K562 (cell line): ENCODE measurements around the gene RCOR3. TPM values are rescaled to one million over a fixed set of nuclear protein-coding genes. Genes with fewer than 3 reads are reported as not detected.

ENCODE experiments used
- ATAC-seq: fragments of 200-7000 bp; cut with Tn5 transposase; 3 replicates; pipeline ENCODE4 v1.9.1; 2020; ENCODE audit warnings: moderate library complexity
- BruUV-seq: library from RNA; stranded (reverse); fragments of 400-500 nt; replicated peaks from 2 replicates; lab custom pipeline; 2021; lab: Mats Ljungman, UMichigan
- CTCF ChIA-PET: fragments of 300-600 bp; formaldehyde crosslinking; extraction: SDS; loops from one replicate; lab custom pipeline; 2021; ENCODE audit warnings: low intra/inter-chr PET ratio; lab: Yijun Ruan, JAX
- POLR2A ChIA-PET: fragments of 300-600, 350-650 bp; sonication (Branson Sonifier 250); formaldehyde crosslinking; extraction: SDS; loops from one replicate; lab custom pipeline; 2021; ENCODE audit warnings: antibody characterized with exemption, inconsistent platforms; lab: Yijun Ruan, JAX
- DNase-seq, 4 experiments: peaks; one replicate each; pipeline versions ENCODE4 v3.0.0 to v3.0.0-alpha.2; 2011 to 2018; ENCODE audit warnings: low spot score in 3 of 4, mixed read lengths in 3 of 4; ENCODE audit errors: extremely low read depth in 1 of 4
- FAIRE-seq: peaks from 2 replicates; lab custom pipeline; 2011; peaks lifted over from hg19 to GRCh38; lab: Jason Lieb, UNC
- H2AFZ ChIP-seq: 2 replicates; pipeline ENCODE4 v1.6.0; 2011; ENCODE audit warnings: low read depth, low read length, control low read depth, inconsistent platforms
- H3K27ac ChIP-seq: fragments of 200-600 bp; 3 replicates; pipeline ENCODE4 v1.8.0; 2011; ENCODE audit warnings: low read depth, mild to moderate bottlenecking, control low read depth, inconsistent platforms, low read length, moderate library complexity, mixed read lengths; ENCODE audit errors: extremely low read depth
- H3K27me3 ChIP-seq, 2 experiments: fragments of 300-600 bp in 1 of 2; 2 replicates in 1 of 2; 3 replicates in 1 of 2; pipeline versions ENCODE4 v1.6.0 to v1.8.0; 2011; ENCODE audit warnings: inconsistent platforms in 2 of 2, low read length in 2 of 2, mild to moderate bottlenecking in 1 of 2, mixed read lengths in 1 of 2, moderate library complexity in 1 of 2; ENCODE audit not compliant: control insufficient read depth in 2 of 2, insufficient read depth in 2 of 2
- H3K36me3 ChIP-seq: fragments of 300-600 bp; 3 replicates; pipeline ENCODE4 v1.8.0; 2011; ENCODE audit warnings: mild to moderate bottlenecking, low read length, inconsistent platforms; ENCODE audit not compliant: control insufficient read depth, insufficient read depth
- H3K4me1 ChIP-seq, 2 experiments: fragments of 200-600 bp in 1 of 2; replicated peaks in 1 of 2; 2 replicates in 1 of 2; 3 replicates in 1 of 2; pipeline versions ENCODE4 v1.5.1 to v1.8.0; 2011; ENCODE audit warnings: inconsistent platforms in 2 of 2, low read length in 2 of 2, mild to moderate bottlenecking in 1 of 2, mixed read lengths in 1 of 2, moderate library complexity in 1 of 2; ENCODE audit not compliant: control insufficient read depth in 2 of 2, insufficient read depth in 2 of 2
- H3K4me2 ChIP-seq: 2 replicates; pipeline ENCODE4 v1.6.1; 2011; ENCODE audit warnings: low read length, control low read depth, inconsistent platforms, mixed read lengths; ENCODE audit not compliant: insufficient read depth
- H3K4me3 ChIP-seq: fragments of 200-600 bp; sonication (generic), shearing (Covaris generic); 2 replicates; pipeline ENCODE4 v1.5.1; 2016; ENCODE audit warnings: control low read depth, inconsistent platforms
- H3K79me2 ChIP-seq: fragments of 200-600 bp; 3 replicates; pipeline ENCODE4 v1.8.0; 2011; ENCODE audit warnings: low read length, inconsistent platforms; ENCODE audit not compliant: control insufficient read depth, insufficient read depth
- H3K9ac ChIP-seq, 2 experiments: 2 replicates each; pipeline versions ENCODE4 v1.6.0 to v1.6.1; 2011; ENCODE audit warnings: low read depth in 2 of 2, low read length in 2 of 2, control low read depth in 1 of 2, inconsistent platforms in 1 of 2, mild to moderate bottlenecking in 1 of 2, mixed read lengths in 1 of 2; ENCODE audit not compliant: insufficient read depth in 1 of 2
- H3K9me1 ChIP-seq: one replicate; pipeline ENCODE4 v1.6.0; 2011; ENCODE audit warnings: inconsistent platforms, mild to moderate bottlenecking, low read length, moderate library complexity; ENCODE audit not compliant: control insufficient read depth, insufficient read depth
- H3K9me3 ChIP-seq: replicated peaks from 2 replicates; pipeline ENCODE4 v1.5.1; 2011; ENCODE audit warnings: low read depth, low read length, inconsistent platforms; ENCODE audit not compliant: control insufficient read depth, insufficient read depth
- H4K20me1 ChIP-seq: replicated peaks from 2 replicates; pipeline ENCODE4 v1.6.1; 2011; ENCODE audit warnings: low read length, inconsistent platforms, mixed read lengths; ENCODE audit not compliant: control insufficient read depth, insufficient read depth
- HOMEZ ChIP-seq: fragments of 250-450 bp; sonication (Bioruptor Pico); IDR thresholded peaks from 2 replicates; pipeline ENCODE4 v1.4.0; 2020; ENCODE audit warnings: mild to moderate bottlenecking, moderate library complexity
- SPI1 ChIP-seq: IDR thresholded peaks from 2 replicates; pipeline ENCODE4 v1.6.1; 2011; ENCODE audit warnings: low read depth, low read length, control low read depth, borderline replicate concordance
- ZBTB40 ChIP-seq, 2 experiments: fragments of 450-650 bp in 1 of 2; sonication (generic) in 1 of 2; formaldehyde crosslinking in 1 of 2; IDR thresholded peaks; 2 replicates each; pipeline versions ENCODE4 v1.7.1 to v1.9.0; 2016 to 2022; ENCODE audit warnings: inconsistent platforms in 1 of 2, mild to moderate bottlenecking in 1 of 2, missing genetic modification reagents in 1 of 2
- WGBS: fragments of 100-300 bp; shearing (Covaris generic); methylation state at CpG from one replicate; pipeline ENCODE4 v1.1.6; 2016; ENCODE audit warnings: low coverage, mixed read lengths; ENCODE audit not compliant: insufficient coverage; ENCODE audit errors: missing lambda C conversion rate; 5-methylcytosine and 5-hydroxymethylcytosine counted together
- in situ Hi-C: fragments of 300-500 bp; cut with MboI; formaldehyde crosslinking; loops from 4 replicates; pipeline ENCODE4 v1.15.0; 2018; ENCODE audit warnings: inconsistent platforms, mixed read lengths
- intact Hi-C: fragments of 100-400 bp; cut with micrococcal nuclease; formaldehyde crosslinking; loops from 2 replicates; pipeline ENCODE4 v1.14.2; 2022
- polyA plus RNA-seq, 8 experiments: library from polyadenylated mRNA; depleted of rRNA in 4 of 8; stranded (reverse) in 5 of 8; unstranded in 3 of 8; fragments of >200 nt; fragmentation: Nextera tagmentation in 2 of 8; fragmentation: Illumina TruSeq in 1 of 8; extraction: Ambion mirVana in 2 of 8; extraction: Trizol in 1 of 8; gene quantifications; 2 replicates each; pipeline versions ENCODE4 v1.2.1 to v1.2.3, GENCODE V29; 2011 to 2014; ENCODE audit warnings: inconsistent platforms in 1 of 8, missing spikeins in 1 of 8
- total RNA-seq, 7 experiments: library from RNA; depleted of rRNA in 6 of 7; stranded (reverse); fragments of >200 nt in 6 of 7; fragmentation: Illumina TruSeq in 2 of 7; extraction: Trizol in 2 of 7; gene quantifications; 2 replicates each; pipeline versions ENCODE4 v1.2.1 to v1.2.3, GENCODE V29; 2011 to 2021; ENCODE audit warnings: low replicate concordance in 1 of 7

Gene RCOR3
- total and polyA plus RNA-seq, 9 of the 15 experiments (the other 6 are each of a cell fraction or from before 2014, with no cell fraction given) = 9.7 to 42.7 (median 29.5) TPM

DNA sequence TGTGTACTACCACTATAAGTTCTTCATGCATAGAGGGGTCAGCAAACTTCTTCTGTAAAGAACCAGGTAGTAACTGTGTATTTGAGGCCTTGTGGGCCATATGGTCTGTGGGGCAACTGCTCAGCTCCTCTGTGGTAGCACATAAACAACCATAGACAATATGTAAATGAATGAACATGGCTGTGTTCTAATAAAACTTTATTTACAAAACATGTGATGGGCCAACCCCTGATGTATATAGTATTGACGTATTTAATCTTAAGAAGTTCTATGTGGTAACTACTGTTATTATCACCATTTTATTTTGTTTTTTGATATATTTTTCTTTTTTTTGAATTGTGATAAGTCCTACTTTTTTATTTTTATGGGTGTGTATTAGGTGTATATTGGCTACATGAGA, 82.8 kb downstream of the RCOR3 start:
- Histone ChIP-seq H3K27me3 (no peaks in the 10 kb centered on the region), H3K9me3 (no peaks in the 10 kb centered on the region), H4K20me1 (no peaks in the 10 kb centered on the region), H2AFZ (no peak overlapping the region), H3K4me2 (no peak overlapping the region), H3K27ac (no peak overlapping the region), H3K4me1 (peaks cover 6 to 25% of the 10 kb centered on the region in 2 experiments; a peak in 4 of 5 replicates), H3K9ac (no peak overlapping the region), H3K79me2 (no peaks in the 10 kb centered on the region), H3K4me3 (no peak overlapping the region), H3K36me3 (no peaks in the 10 kb centered on the region), H3K9me1 (no peaks in the 10 kb centered on the region)
- in situ Hi-C loops = no loop called here
- 87% methylated on average over 1 of the region's 1 CpG for WGBS
- ATAC-seq (no peak), FAIRE-seq (no peak), DNase-seq (no peak)
- ChIA-PET POLR2A (interaction anchor here (0.6 to 1.7 kb wide), 2 partner anchors 10 to 14 kb away, joined by 3 to 4 read pairs; no protein-coding TSS in a partner anchor), CTCF (no interaction called here)
- intact Hi-C loops = no loop called here
- no peak for TF ChIP-seq HOMEZ
- peak; percentile 96 for TF ChIP-seq ZBTB40 (IDR thresholded peaks at IDR 0.05)
- TF ChIP-seq ZBTB40 (CRISPR knock-in tag; IDR thresholded peaks at IDR 0.05) = peak; percentile 86
- TF ChIP-seq SPI1 = no peak
- BruUV-seq = no TSS peak
